DOHH2 (cell line): ENCODE results near the gene ELF1.

Source experiments
- CTCF ChIP-seq: fragments of 200-600 bp; sonication (generic); IDR thresholded peaks from one replicate; pipeline ENCODE4 v1.5.1; 2014; ENCODE audit warnings: antibody characterized with exemption, mild to moderate bottlenecking, low read depth, low read length; ENCODE audit not compliant: poor library complexity, severe bottlenecking
- EZH2phosphoT487 ChIP-seq: fragments of 200-600 bp; sonication (generic); IDR thresholded peaks from 2 replicates; pipeline ENCODE4 v1.6.1; 2017; ENCODE audit warnings: borderline replicate concordance, mild to moderate bottlenecking, antibody characterized with exemption, low read length, moderate library complexity, mixed read lengths

- TF ChIP-seq CTCF (no peak), EZH2phosphoT487 (no peak)
These were observed 43.1 kb upstream of the ELF1 start for GRCh38 chr13:41061914-41062837.
